ENCODE measurements around the gene TRPC6.

DNA sequence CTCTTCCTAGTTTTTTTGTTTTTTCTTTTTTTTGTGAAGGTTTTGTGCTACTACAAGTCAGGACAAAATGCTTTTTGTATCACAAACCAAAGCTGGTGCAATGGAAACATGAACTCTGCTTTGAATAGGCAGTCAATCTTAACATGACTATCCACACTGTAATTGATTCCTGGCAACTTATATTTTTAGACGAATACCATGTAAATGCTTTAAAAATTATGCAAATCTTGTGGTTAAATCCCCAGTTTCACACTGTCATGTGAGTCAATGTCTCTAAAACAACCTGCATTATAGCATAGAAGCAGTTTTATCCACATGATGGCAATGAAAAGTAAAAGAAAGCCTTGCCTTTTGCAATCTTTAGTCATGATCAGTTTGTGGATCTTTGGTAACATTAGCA, 8.9 kb downstream of the TRPC6 start:
- TF ChIP-seq, protein P1, sequence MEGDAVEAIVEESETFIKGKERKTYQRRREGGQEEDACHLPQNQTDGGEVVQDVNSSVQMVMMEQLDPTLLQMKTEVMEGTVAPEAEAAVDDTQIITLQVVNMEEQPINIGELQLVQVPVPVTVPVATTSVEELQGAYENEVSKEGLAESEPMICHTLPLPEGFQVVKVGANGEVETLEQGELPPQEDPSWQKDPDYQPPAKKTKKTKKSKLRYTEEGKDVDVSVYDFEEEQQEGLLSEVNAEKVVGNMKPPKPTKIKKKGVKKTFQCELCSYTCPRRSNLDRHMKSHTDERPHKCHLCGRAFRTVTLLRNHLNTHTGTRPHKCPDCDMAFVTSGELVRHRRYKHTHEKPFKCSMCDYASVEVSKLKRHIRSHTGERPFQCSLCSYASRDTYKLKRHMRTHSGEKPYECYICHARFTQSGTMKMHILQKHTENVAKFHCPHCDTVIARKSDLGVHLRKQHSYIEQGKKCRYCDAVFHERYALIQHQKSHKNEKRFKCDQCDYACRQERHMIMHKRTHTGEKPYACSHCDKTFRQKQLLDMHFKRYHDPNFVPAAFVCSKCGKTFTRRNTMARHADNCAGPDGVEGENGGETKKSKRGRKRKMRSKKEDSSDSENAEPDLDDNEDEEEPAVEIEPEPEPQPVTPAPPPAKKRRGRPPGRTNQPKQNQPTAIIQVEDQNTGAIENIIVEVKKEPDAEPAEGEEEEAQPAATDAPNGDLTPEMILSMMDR (IDR thresholded peaks at IDR 0.05): no peak
- TF ChIP-seq POLR2A (IDR thresholded peaks at IDR 0.05): no peak
